HepG2 (cell line): ENCODE measurements around the gene BIRC5. TPM values are rescaled to one million over a fixed set of nuclear protein-coding genes. Genes with fewer than 3 reads are reported as not detected.

ENCODE experiments used
- CERS6 ChIP-seq: sonication (generic); formaldehyde crosslinking; IDR thresholded peaks from 2 replicates; pipeline ENCODE4 v1.5.0; 2020; ENCODE audit warnings: missing genetic modification reagents
- CREM ChIP-seq, 2 experiments: sonication (generic) in 1 of 2; formaldehyde crosslinking in 1 of 2; IDR thresholded peaks; 2 replicates each; pipeline versions ENCODE4 v1.4.0 to v1.6.1; 2016 to 2020; ENCODE audit warnings: antibody characterized with exemption in 1 of 2, mild to moderate bottlenecking in 1 of 2, missing genetic modification reagents in 1 of 2
- HMG20A ChIP-seq: IDR thresholded peaks from 2 replicates; pipeline ENCODE4 v1.6.1; 2016; ENCODE audit warnings: borderline replicate concordance
- MAZ ChIP-seq, 2 experiments: sonication (generic) in 1 of 2; formaldehyde crosslinking in 1 of 2; IDR thresholded peaks; 2 replicates each; pipeline versions ENCODE4 v1.5.0 to v1.6.1; 2012 to 2020; ENCODE audit warnings: low read depth in 2 of 2, mild to moderate bottlenecking in 2 of 2, borderline replicate concordance in 1 of 2, improper control_type of control experiment in 1 of 2, low read length in 1 of 2, missing genetic modification reagents in 1 of 2, moderate library complexity in 1 of 2
- MIER3 ChIP-seq: IDR thresholded peaks from 2 replicates; pipeline ENCODE4 v1.6.1; 2016; ENCODE audit warnings: missing compliant biosample characterization, borderline replicate concordance
- NKX3-1 ChIP-seq: sonication (generic); formaldehyde crosslinking; IDR thresholded peaks from 2 replicates; pipeline ENCODE4 v1.5.0; 2020; ENCODE audit warnings: missing genetic modification reagents
- NR3C1 ChIP-seq: sonication (generic); formaldehyde crosslinking; IDR thresholded peaks from 2 replicates; pipeline ENCODE4 v1.4.0; 2020; ENCODE audit warnings: missing genetic modification reagents
- PLRG1 ChIP-seq: fragments of 450-650 bp; conservative IDR thresholded peaks from 2 replicates; pipeline ENCODE4 v1.6.1; 2016
- SAP130 ChIP-seq: IDR thresholded peaks from 2 replicates; pipeline ENCODE4 v1.6.1; 2016; ENCODE audit warnings: low read depth
- ZKSCAN1 ChIP-seq: fragments of 150-350 bp; IDR thresholded peaks from 2 replicates; pipeline ENCODE4 v1.6.1; 2014; ENCODE audit warnings: low read length
- ZNF383 ChIP-seq: sonication (generic); formaldehyde crosslinking; IDR thresholded peaks from 2 replicates; pipeline ENCODE4 v1.4.0; 2020; ENCODE audit warnings: missing genetic modification reagents, mild to moderate bottlenecking, borderline replicate concordance
- ZNF446 ChIP-seq: sonication (generic); formaldehyde crosslinking; IDR thresholded peaks from 2 replicates; pipeline ENCODE4 v1.5.0; 2020; ENCODE audit warnings: mild to moderate bottlenecking, missing genetic modification reagents
- ZNF703 ChIP-seq: sonication (generic); formaldehyde crosslinking; IDR thresholded peaks from 2 replicates; pipeline ENCODE4 v1.5.1; 2020; ENCODE audit warnings: missing genetic modification reagents, mild to moderate bottlenecking, moderate library complexity, borderline replicate concordance
- ZNF749 ChIP-seq: sonication (generic); formaldehyde crosslinking; IDR thresholded peaks from 2 replicates; pipeline ENCODE4 v1.8.0; 2022; ENCODE audit warnings: mild to moderate bottlenecking, missing genetic modification reagents, moderate library complexity, borderline replicate concordance
- ZNF768 ChIP-seq: sonication (generic); formaldehyde crosslinking; IDR thresholded peaks from 2 replicates; pipeline ENCODE4 v1.4.0; 2020; ENCODE audit warnings: missing genetic modification reagents
- polyA plus RNA-seq, 8 experiments: library from polyadenylated mRNA; depleted of rRNA in 3 of 8; stranded (reverse) in 7 of 8; unstranded in 1 of 8; fragments of >200 nt; fragmentation: Illumina TruSeq in 4 of 8; extraction: Trizol in 4 of 8; gene quantifications; 2 replicates each; pipeline versions ENCODE4 v1.2.1 to v1.2.3, GENCODE V29; 2011 to 2016; ENCODE audit warnings: low read depth in 4 of 8, missing spikeins in 1 of 8, mixed read lengths in 1 of 8; ENCODE audit not compliant: insufficient read depth in 1 of 8
- total RNA-seq, 5 experiments: library from RNA; depleted of rRNA; stranded (reverse); fragments of >200 nt; fragmentation: Illumina TruSeq; extraction: Trizol; gene quantifications; 2 replicates each; pipeline ENCODE4 v1.2.3, GENCODE V29; 2016; ENCODE audit warnings: low read depth in 1 of 5
- TF ChIP-seq, protein P1 (sequence below): IDR thresholded peaks from 2 replicates; pipeline ENCODE4 v1.6.1; 2016; ENCODE audit warnings: missing biosample characterization, missing genetic modification reagents, low read depth
- TF ChIP-seq, protein P2 (sequence below): sonication (generic); formaldehyde crosslinking; IDR thresholded peaks from 2 replicates; pipeline ENCODE4 v1.8.0; 2022; ENCODE audit warnings: mild to moderate bottlenecking, missing genetic modification reagents, moderate library complexity

Gene BIRC5
- total and polyA plus RNA-seq, 2 of the 13 experiments (the other 11 are each of a cell fraction or from before 2014, with no cell fraction given): 30.3 to 135 TPM

DNA sequence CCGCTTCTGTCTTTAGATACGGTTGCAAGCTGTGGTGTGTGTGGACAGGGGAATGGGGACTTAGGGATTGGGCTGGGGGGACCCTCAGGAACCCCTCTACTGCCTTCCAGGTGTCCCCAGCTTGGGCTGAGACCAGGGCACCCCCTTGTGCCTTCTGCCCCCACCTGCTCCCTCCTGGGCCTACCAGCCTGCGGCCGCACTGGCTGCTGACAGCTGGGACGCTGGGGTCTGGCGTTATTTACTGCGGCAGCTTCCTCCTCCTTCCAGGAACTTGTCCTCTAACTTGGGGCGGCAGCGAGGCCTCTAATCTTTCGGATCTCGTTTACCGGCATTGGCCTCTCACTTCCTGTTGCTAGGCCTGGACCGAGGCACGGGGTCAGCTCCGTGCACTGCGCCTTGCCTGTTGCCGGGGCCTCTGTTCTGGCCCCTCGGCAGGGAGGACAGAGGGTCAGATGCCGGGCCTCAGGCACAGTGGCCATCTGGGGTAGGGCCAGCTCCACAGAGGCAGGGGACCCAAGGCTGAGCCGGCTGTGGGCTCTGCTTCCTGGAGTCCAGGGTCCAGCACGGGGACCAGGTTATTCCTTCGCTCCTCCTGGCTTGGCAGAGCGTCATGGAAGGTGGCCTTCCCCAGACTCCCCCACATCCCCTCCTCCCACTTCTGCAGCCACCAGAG, 49.1 kb downstream of the BIRC5 start (continued):
- TF ChIP-seq MAZ (IDR thresholded peaks at IDR 0.05; ENCODE audit: borderline replicate concordance, low read depth, low read length) (0 out of 2 replicates have a peak, but pooled peaks have one; percentile 42), MAZ (CRISPR knock-in tag; IDR thresholded peaks at IDR 0.05; ENCODE audit: low read depth) (no peak), CREM (IDR thresholded peaks at IDR 0.05) (no peak), CREM (CRISPR knock-in tag; IDR thresholded peaks at IDR 0.05) (no peak), ZNF768 (CRISPR knock-in tag) (peak; percentile 39; the same call in 1 of the 2 replicates), ZNF446 (CRISPR knock-in tag) (no peak), SAP130 (CRISPR knock-in tag) (peak; percentile 86), ZNF703 (no peak), ZKSCAN1 (no peak), CERS6 (CRISPR knock-in tag) (no peak), HMG20A (CRISPR knock-in tag) (peak; percentile 73; the same call in 1 of the 2 replicates), MIER3 (no peak), NKX3-1 (no peak), NR3C1 (CRISPR knock-in tag) (no peak), ZNF383 (CRISPR knock-in tag) (no peak), PLRG1 (no peak), ZNF749 (CRISPR knock-in tag) (no peak; the same call in 1 of the 2 replicates)
- TF ChIP-seq, protein P1, sequence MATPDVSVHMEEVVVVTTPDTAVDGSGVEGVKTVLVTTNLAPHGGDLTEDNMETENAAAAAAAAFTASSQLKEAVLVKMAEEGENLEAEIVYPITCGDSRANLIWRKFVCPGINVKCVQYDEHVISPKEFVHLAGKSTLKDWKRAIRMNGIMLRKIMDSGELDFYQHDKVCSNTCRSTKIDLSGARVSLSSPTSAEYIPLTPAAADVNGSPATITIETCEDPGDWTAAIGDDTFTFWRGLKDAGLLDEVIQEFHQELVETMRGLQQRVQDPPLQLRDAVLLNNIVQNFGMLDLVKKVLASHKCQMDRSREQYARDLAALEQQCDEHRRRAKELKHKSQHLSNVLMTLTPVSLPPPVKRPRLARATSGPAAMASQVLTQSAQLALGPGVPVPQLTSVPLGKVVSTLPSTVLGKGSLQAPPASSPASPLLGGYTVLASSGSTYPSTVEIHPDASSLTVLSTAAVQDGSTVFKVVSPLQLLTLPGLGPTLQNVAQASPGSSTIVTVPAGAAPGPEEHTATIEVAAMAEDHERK (CRISPR knock-in tag): no peak; the same call in 1 of the 2 replicates
- TF ChIP-seq, protein P2, sequence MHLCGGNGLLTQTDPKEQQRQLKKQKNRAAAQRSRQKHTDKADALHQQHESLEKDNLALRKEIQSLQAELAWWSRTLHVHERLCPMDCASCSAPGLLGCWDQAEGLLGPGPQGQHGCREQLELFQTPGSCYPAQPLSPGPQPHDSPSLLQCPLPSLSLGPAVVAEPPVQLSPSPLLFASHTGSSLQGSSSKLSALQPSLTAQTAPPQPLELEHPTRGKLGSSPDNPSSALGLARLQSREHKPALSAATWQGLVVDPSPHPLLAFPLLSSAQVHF: no peak
